Neural cell (in vitro differentiated cells): ENCODE results near the gene HIVEP3. TPM values are rescaled to one million over a fixed set of nuclear protein-coding genes. Genes with fewer than 3 reads are reported as not detected.

ENCODE experiments used
- H2AFZ ChIP-seq: fragments of 200-600, 300-800 bp; sonication (generic), shearing (Covaris generic); 2 replicates; pipeline ENCODE4 v1.6.0; 2014; ENCODE audit warnings: low read depth, mild to moderate bottlenecking, antibody characterized with exemption, low read length, moderate library complexity
- H3F3A ChIP-seq: fragments of 200-600 bp; shearing (Covaris generic); 2 replicates; pipeline ENCODE4 v1.6.1; 2016; ENCODE audit warnings: mild to moderate bottlenecking, moderate library complexity, mixed read lengths, antibody characterized with exemption, low read length; ENCODE audit not compliant: insufficient read depth, poor library complexity, severe bottlenecking
- H3K27ac ChIP-seq: fragments of 200-600, 300-800 bp; sonication (generic), shearing (Covaris generic); 2 replicates; pipeline ENCODE4 v1.5.1; 2014; ENCODE audit warnings: mild to moderate bottlenecking, low read length, moderate library complexity
- H3K27me3 ChIP-seq: fragments of 300-800, 200-600 bp; sonication (generic), shearing (Covaris generic); 2 replicates; pipeline ENCODE4 v1.6.0; 2014; ENCODE audit warnings: mild to moderate bottlenecking, low read depth, low read length, moderate library complexity; ENCODE audit not compliant: insufficient read depth
- H3K36me3 ChIP-seq: fragments of 300-800, 200-600 bp; sonication (generic), shearing (Covaris generic); 2 replicates; pipeline ENCODE4 v1.5.1; 2014; ENCODE audit warnings: mild to moderate bottlenecking, antibody characterized with exemption, low read length, moderate library complexity; ENCODE audit not compliant: insufficient read depth
- H3K4me2 ChIP-seq: fragments of 300-800, 200-600 bp; sonication (generic), shearing (Covaris generic); 2 replicates; pipeline ENCODE4 v1.6.0; 2014; ENCODE audit warnings: mild to moderate bottlenecking, low read length
- H3K4me3 ChIP-seq: fragments of 300-800, 200-600 bp; sonication (generic), shearing (Covaris generic); 2 replicates; pipeline ENCODE4 v1.5.1; 2014; ENCODE audit warnings: mild to moderate bottlenecking, low read length, moderate library complexity
- H3K79me2 ChIP-seq: fragments of 200-600 bp; shearing (Covaris generic); replicated peaks from 2 replicates; pipeline ENCODE4 v1.6.0; 2014; ENCODE audit warnings: mild to moderate bottlenecking, low read length, moderate library complexity; ENCODE audit not compliant: insufficient read depth
- H3K9ac ChIP-seq: fragments of 300-800, 200-600 bp; sonication (generic), shearing (Covaris generic); 2 replicates; pipeline ENCODE4 v1.6.1; 2016; ENCODE audit warnings: mild to moderate bottlenecking, low read length, mixed read lengths
- H3K9me2 ChIP-seq: fragments of 200-600 bp; shearing (Covaris generic); 2 replicates; pipeline ENCODE4 v1.6.1; 2016; ENCODE audit warnings: mild to moderate bottlenecking, low read length, mixed read lengths; ENCODE audit not compliant: insufficient read depth
- H3K9me3 ChIP-seq: fragments of 200-600, 300-800 bp; sonication (generic), shearing (Covaris generic); 2 replicates; pipeline ENCODE4 v1.6.1; 2016; ENCODE audit warnings: mild to moderate bottlenecking, mixed run types, low read length, moderate library complexity, mixed read lengths
- H4K20me1 ChIP-seq: fragments of 200-600 bp; shearing (Covaris generic); 2 replicates; pipeline ENCODE4 v1.6.1; 2016; ENCODE audit warnings: mild to moderate bottlenecking, mixed run types; ENCODE audit not compliant: insufficient read depth
- CTCF ChIP-seq: fragments of 450-650 bp; IDR thresholded peaks from 2 replicates; pipeline ENCODE4 v1.5.1; 2014; ENCODE audit warnings: antibody characterized with exemption, mild to moderate bottlenecking, moderate library complexity; ENCODE audit not compliant: poor library complexity, severe bottlenecking
- EP300 ChIP-seq: fragments of 450-650 bp; conservative IDR thresholded peaks from 2 replicates; pipeline ENCODE4 v1.6.1; 2014; ENCODE audit warnings: antibody characterized with exemption, mild to moderate bottlenecking, moderate library complexity; ENCODE audit not compliant: poor library complexity, severe bottlenecking
- EZH2 ChIP-seq: fragments of 200-600, 300-800 bp; shearing (Covaris generic), sonication (generic); IDR thresholded peaks from 2 replicates; pipeline ENCODE4 v1.6.1; 2014; ENCODE audit warnings: antibody characterized with exemption, low read length, borderline replicate concordance, mild to moderate bottlenecking; ENCODE audit not compliant: insufficient read depth, poor library complexity, severe bottlenecking
- MXI1 ChIP-seq: fragments of 450-650 bp; conservative IDR thresholded peaks from 2 replicates; pipeline ENCODE4 v1.6.1; 2014; ENCODE audit warnings: antibody characterized with exemption, mild to moderate bottlenecking; ENCODE audit not compliant: poor library complexity, severe bottlenecking
- POLR2AphosphoS5 ChIP-seq: IDR thresholded peaks from 2 replicates; pipeline ENCODE4 v1.6.1; 2012
- RAD21 ChIP-seq: fragments of 450-650 bp; conservative IDR thresholded peaks from 2 replicates; pipeline ENCODE4 v1.6.1; 2014; ENCODE audit warnings: antibody characterized with exemption, mild to moderate bottlenecking, moderate library complexity
- REST ChIP-seq: IDR thresholded peaks from 2 replicates; pipeline ENCODE4 v1.6.1; 2012; ENCODE audit warnings: borderline replicate concordance
- SMC3 ChIP-seq: fragments of 450-650 bp; conservative IDR thresholded peaks from 2 replicates; pipeline ENCODE4 v1.6.1; 2014; ENCODE audit warnings: antibody characterized with exemption, mild to moderate bottlenecking, moderate library complexity; ENCODE audit not compliant: poor library complexity
- TAF1 ChIP-seq: IDR thresholded peaks from 2 replicates; pipeline ENCODE4 v1.6.1; 2012; ENCODE audit warnings: low read depth
- polyA plus RNA-seq: library from polyadenylated mRNA; depleted of rRNA; stranded (reverse); fragments of >200 nt; gene quantifications from 2 replicates; pipeline ENCODE4 v1.2.3, GENCODE V29; 2014

Gene HIVEP3
- polyA plus RNA-seq, 1 donor from 2014 or later = 2.6 TPM

GRCh38 chr1:41892301-41892781, 26.4 kb downstream of the HIVEP3 start:
- no peaks in the 10 kb centered on the region for H3F3A ChIP-seq
- H3K27ac ChIP-seq = no peak overlapping the region
- H3K4me3 ChIP-seq = no peak overlapping the region
- H3K79me2 ChIP-seq = no peaks in the 10 kb centered on the region
- no peaks in the 10 kb centered on the region for H3K9me2 ChIP-seq
- H3K27me3 ChIP-seq = no peaks in the 10 kb centered on the region
- TF ChIP-seq CTCF (no peak), EZH2 (no peak), TAF1 (no peak), SMC3 (no peak), MXI1 (no peak), POLR2AphosphoS5 (no peak), EP300 (no peak), REST (no peak), RAD21 (no peak)
- no peak overlapping the region for H3K4me2 ChIP-seq
- H2AFZ ChIP-seq = no peak overlapping the region
- no peaks in the 10 kb centered on the region for H4K20me1 ChIP-seq
- H3K9ac ChIP-seq = no peak overlapping the region
- H3K36me3 ChIP-seq = no peaks in the 10 kb centered on the region
- no peaks in the 10 kb centered on the region for H3K9me3 ChIP-seq

- Histone ChIP-seq H3K9me2 (no peaks in the 10 kb centered on the region), H2AFZ (no peak overlapping the region), H3K27me3 (no peaks in the 10 kb centered on the region), H3K4me2 (no peak overlapping the region), H3F3A (no peaks in the 10 kb centered on the region), H3K9me3 (no peaks in the 10 kb centered on the region), H3K9ac (no peak overlapping the region), H3K4me3 (peak overlapping the region; percentile 10), H3K27ac (no peak overlapping the region), H4K20me1 (no peaks in the 10 kb centered on the region), H3K36me3 (no peaks in the 10 kb centered on the region), H3K79me2 (no peaks in the 10 kb centered on the region)
- TF ChIP-seq CTCF (peak; percentile 28), SMC3 (no peak), EP300 (no peak), MXI1 (no peak)
Measured at GRCh38 chr1:41891199-41891896, 27.4 kb downstream of the HIVEP3 start.
